IPS-NIHi7 (cell line): ENCODE data around the gene OLFM3.

ENCODE experiments used
- DNase-seq: peaks from one replicate; pipeline ENCODE4 v3.0.0; 2012; ENCODE audit warnings: mixed read lengths; ENCODE audit errors: extremely low spot score

Gene OLFM3

DNA sequence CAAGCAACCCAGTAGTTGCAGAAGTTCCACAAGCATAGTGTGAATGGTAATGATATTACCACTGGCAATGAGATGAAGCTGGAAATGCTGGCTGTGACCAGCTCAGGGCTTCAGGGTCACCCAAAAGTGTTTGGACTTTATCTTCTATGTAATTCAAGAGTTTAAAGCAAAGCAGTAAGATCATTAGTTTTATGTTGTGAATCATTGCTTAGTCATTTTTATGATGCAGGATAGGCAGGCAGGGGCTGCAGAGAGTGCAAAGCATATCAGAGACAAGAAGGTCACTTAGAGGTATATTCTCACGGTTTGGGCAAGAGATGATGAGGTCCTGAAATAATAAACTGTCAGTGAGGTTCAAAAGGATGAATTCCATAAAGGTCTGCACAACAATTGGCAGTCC, 147.4 kb downstream of the OLFM3 start:
- DNase-seq, result no peak

- no peak for DNase-seq
Observed at GRCh38 chr1:101847626-101848025, 149.1 kb downstream of the OLFM3 start.

DNA sequence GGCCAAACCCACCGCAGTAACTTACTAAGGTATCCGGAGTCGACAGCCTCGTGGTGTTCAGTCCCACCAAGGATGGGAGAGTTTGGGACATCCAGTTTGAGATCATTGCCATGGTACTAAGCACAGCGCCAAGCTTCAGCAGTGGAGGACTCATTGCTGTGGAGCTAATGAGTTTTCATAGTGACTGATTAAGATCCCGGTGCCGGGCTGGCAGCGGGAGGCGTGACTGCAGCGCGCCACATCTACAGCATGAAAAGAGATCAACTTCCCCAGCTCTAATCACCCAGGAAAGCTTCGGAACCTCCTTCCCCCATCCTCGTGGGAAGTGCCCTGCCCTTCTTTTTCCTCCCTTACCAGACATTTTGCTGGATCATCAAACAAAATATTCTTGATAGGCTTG, 149.9 kb downstream of the OLFM3 start:
- DNase-seq, result peak; percentile 24

DNA sequence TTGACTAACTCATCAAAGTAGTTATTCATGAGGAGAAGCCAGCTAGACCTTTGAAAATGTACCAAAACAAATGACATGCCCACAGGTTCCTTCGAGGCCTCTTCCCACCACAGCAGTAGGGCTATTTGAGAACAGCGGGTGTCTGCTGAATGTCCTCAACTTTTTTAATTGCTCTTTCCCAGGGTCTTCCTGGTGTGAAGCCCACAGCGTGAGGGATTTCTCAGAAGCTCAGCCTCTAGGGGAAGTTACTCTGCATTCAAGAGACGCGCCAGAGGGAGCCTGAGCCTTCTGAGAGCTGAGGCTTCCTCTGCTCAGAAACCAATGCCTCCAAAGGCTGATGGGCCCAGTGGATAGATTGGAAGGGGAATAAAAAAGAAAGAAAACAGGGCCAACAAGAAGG, 153.6 kb downstream of the OLFM3 start:
- DNase-seq, result peak; percentile 67

- no peak for DNase-seq
Observed at GRCh38 chr1:101841824-101842223, 154.9 kb downstream of the OLFM3 start.

DNA sequence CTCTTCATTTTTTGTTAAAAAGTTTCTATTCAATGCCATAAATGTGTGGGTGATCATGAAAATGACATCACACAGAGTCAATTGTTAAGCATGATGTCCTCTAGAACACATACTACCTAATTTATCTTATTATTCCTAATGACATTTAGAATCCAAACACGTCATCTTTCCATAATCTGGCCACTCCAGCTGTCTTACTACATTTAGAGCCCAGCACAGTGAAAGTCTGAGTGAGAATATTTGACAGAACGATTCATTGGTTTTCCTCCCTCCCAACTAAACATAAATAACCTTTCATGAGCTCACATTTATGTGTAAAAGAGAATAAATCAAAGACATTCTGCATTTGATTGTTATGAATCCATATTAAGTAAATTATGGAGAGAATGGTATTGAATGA, 160.7 kb downstream of the OLFM3 start:
- no peak for DNase-seq

GRCh38 chr1:101833312-101833711, 163.4 kb downstream of the OLFM3 start:
- DNase-seq, result no peak

GRCh38 chr1:101826416-101826815, 170.3 kb downstream of the OLFM3 start:
- no peak for DNase-seq

DNA sequence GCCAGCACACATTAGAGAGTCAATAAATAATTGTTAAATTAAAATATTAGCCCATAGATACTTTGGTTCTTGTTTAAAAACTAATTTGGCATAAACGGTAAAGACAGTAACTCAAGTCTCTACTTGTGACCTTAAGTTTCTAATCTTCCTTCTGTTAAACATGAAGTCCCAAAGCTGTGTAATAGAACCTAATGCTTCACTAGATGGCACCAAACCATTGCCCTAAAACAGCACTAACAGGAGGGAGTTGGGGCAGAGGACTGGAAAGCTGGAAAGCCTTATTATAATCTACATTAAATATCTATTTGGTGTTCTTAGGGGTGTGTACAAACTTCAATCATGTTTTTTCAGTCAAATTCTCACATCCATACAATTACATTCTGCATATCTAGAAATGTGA, 176.7 kb downstream of the OLFM3 start:
- peak; percentile 47 for DNase-seq

DNA sequence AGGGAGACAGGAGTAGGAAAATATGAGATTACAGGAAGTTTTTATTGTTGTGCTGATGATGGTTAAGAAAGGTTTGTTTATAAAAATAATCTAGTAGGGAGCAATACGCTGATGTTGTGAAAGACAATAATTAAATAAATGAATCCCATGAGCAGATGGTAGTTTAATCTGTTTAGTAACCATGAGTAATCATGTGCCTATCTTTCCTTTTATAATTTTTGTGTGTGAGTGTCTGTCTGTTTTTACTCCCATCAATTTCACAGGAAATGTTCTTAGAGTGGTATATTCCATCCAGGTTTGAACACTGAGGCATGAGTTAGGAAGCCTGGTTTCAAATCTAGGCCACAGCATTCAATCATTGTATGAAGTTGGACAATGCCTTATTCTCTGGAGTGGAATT, 180.5 kb downstream of the OLFM3 start:
- no peak for DNase-seq

DNA sequence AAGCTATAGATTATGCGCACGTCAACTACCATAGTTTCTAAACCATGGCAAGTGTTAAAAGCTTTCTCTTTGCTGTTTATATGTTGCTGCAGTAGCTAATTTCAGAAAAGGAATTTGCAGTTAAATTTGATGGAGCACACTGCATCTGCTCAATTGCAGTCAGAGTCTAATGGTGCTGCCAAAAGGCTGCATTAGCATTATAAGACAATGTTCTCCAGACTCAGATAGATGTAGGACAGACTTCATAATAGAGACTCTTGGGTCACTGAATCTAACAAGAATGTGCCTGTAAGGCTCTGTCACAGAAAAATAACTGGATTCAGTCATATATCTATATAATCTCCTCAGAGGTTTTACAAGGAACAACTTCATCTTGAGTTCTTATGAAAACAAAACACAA, 198.3 kb downstream of the OLFM3 start:
- no peak for DNase-seq

DNA sequence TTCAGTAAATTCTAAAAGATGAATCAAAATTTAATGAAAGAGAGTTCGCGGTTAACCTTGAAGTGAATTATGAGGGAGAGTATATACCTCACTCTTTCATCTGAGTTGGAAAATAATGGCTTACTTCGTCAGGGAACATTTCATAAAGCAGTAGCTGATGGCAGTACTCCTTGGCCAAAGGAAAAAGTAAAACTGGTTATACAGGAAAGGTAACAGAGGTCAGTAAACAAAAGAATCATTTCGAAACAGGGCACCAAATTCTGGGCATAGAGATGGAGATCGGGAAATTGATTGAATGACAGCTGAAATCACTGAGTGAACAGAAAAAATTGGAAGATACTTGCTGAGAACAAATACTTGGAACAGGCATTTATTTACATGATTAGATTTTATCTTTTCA, 199.0 kb downstream of the OLFM3 start:
- DNase-seq, result no peak

DNA sequence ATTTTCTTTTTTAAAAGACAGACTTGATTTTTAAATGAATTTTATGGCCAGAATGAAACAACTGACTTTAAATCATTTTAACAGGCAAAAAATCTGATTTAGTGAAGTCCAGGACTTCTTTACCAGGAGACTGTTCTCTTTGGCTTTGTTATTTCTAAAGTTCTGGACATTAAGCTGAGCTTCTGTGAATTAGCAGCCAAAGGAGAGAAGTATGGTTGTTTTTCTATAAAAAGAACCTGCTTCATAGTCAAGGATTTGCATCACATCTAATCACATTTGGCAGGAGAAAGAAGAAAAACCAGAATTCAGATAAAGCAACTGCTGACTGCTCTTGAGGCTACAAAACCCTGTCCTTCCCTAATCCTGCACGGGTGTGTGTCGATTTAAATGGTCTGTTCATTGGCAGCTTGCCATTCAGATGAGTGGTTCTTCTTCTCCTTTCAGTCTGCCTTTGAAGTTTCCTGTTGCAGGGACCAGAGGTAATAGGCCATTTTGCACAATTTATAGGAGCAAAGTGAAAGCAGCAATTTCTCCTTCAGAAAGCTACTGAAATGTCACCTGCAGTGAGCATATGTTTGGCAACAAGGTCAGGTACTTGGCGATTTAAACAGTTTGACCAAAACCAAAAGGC, 215.4 kb downstream of the OLFM3 start:
- no peak for DNase-seq

- peak; percentile 10 for DNase-seq
Observed at GRCh38 chr1:101769520-101769919, 227.2 kb downstream of the OLFM3 start.

DNA sequence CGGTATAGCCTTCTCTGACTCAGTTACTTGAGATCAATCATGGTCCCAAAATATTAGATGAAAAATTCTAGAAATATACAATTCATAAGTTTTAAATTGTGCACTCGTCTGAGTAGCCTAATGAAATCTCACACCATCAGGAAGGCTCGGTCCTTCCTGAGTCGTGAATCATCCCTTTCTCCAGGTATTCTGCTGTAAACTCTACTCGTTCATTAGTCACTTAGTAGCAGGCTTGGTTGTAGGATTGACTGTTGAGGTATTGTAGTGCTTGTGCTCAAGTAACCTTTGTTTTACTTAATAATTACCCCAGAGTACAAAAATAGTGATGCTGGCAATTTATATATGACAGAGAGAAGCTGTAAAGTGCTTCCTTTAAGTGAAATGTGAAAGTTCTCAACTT, 238.7 kb downstream of the OLFM3 start:
- no peak for DNase-seq

DNA sequence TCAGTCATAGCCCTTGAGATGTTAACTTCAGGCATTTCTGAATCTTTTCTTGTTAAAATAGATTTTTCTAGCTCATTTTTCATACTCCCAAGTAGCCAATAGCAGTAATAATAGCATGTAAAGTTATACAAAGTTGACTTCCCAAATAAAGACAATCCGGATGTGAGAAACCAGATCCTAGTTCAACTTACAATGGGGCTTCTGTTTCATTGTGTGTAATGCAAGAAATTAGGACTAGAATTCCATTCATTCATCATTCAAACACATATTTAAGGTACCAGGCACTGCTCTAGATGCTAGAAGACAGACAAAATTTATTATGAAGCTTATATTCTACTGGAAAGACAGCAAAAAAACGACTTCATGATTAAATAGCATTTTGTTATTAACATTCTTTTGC, 240.3 kb downstream of the OLFM3 start:
- no peak for DNase-seq
